Body of pancreas (tissue), 4 donors: ENCODE measurements around the gene HCFC1.

Experiments
- POLR2A ChIP-seq, 3 donors: fragments of 450-650 bp; IDR thresholded peaks; one replicate each; pipeline ENCODE4 v1.6.1; 2016; ENCODE audit warnings: antibody characterized with exemption in 3 of 3, mild to moderate bottlenecking in 2 of 3
- TF ChIP-seq, protein P1 (sequence below), 7 experiments: fragments of 450-650 bp in 4 of 7; fragments of 200-600 bp in 3 of 7; sonication (generic) in 3 of 7; IDR thresholded peaks; one replicate each; pipeline ENCODE4 v1.5.1; 2016 to 2019; ENCODE audit warnings: antibody characterized with exemption in 7 of 7

GRCh38 chrX:153939573-153939972, 32.0 kb downstream of the HCFC1 start:
- TF ChIP-seq, protein P1, sequence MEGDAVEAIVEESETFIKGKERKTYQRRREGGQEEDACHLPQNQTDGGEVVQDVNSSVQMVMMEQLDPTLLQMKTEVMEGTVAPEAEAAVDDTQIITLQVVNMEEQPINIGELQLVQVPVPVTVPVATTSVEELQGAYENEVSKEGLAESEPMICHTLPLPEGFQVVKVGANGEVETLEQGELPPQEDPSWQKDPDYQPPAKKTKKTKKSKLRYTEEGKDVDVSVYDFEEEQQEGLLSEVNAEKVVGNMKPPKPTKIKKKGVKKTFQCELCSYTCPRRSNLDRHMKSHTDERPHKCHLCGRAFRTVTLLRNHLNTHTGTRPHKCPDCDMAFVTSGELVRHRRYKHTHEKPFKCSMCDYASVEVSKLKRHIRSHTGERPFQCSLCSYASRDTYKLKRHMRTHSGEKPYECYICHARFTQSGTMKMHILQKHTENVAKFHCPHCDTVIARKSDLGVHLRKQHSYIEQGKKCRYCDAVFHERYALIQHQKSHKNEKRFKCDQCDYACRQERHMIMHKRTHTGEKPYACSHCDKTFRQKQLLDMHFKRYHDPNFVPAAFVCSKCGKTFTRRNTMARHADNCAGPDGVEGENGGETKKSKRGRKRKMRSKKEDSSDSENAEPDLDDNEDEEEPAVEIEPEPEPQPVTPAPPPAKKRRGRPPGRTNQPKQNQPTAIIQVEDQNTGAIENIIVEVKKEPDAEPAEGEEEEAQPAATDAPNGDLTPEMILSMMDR (IDR thresholded peaks at IDR 0.05): no peak
- no peak for TF ChIP-seq POLR2A (IDR thresholded peaks at IDR 0.05)
